K562 (cell line): ENCODE measurements around the gene CHST13. TPM values are rescaled to one million over a fixed set of nuclear protein-coding genes. Genes with fewer than 3 reads are reported as not detected.

ENCODE experiments used
- E2F6 ChIP-seq, 2 experiments: IDR thresholded peaks; 2 replicates each; pipeline ENCODE4 v1.6.1; 2011; ENCODE audit warnings: borderline replicate concordance in 1 of 2, control low read depth in 1 of 2, low read depth in 1 of 2, low read length in 1 of 2, mild to moderate bottlenecking in 1 of 2, mixed read lengths in 1 of 2, moderate library complexity in 1 of 2; ENCODE audit not compliant: insufficient read depth in 1 of 2, insufficient read length in 1 of 2, poor library complexity in 1 of 2, severe bottlenecking in 1 of 2; ENCODE audit errors: extremely low read depth in 1 of 2
- L3MBTL2 ChIP-seq: fragments of 450-650 bp; IDR thresholded peaks from 2 replicates; pipeline ENCODE4 v1.6.1; 2016; ENCODE audit warnings: mild to moderate bottlenecking, moderate library complexity
- NRF1 ChIP-seq, 2 experiments: fragments of 450-650 bp; IDR thresholded peaks in 1 of 2; conservative IDR thresholded peaks in 1 of 2; 2 replicates each; pipeline ENCODE4 v1.6.1; 2014; ENCODE audit warnings: mild to moderate bottlenecking in 2 of 2
- OTX1 ChIP-seq: fragments of 450-650 bp; formaldehyde crosslinking; IDR thresholded peaks from 2 replicates; pipeline ENCODE4 v1.4.0; 2022; ENCODE audit warnings: mild to moderate bottlenecking
- RBBP5 ChIP-seq: fragments of 200-600 bp; sonication (generic); IDR thresholded peaks from 2 replicates; pipeline ENCODE4 v1.6.1; 2012; ENCODE audit warnings: borderline replicate concordance, mild to moderate bottlenecking, low read length, control low read depth, inconsistent platforms; ENCODE audit not compliant: insufficient read depth, poor library complexity, severe bottlenecking
- RBFOX2 ChIP-seq: fragments of 200-400 bp; formaldehyde crosslinking; IDR thresholded peaks from 2 replicates; pipeline ENCODE4 v1.6.1; 2017; ENCODE audit warnings: low read depth, mild to moderate bottlenecking, low read length, moderate library complexity
- ZNF134 ChIP-seq: fragments of 250-450 bp; sonication (Bioruptor Pico); conservative IDR thresholded peaks from 2 replicates; pipeline ENCODE4 v1.4.0; 2020
- polyA plus RNA-seq, 8 experiments: library from polyadenylated mRNA; depleted of rRNA in 4 of 8; stranded (reverse) in 5 of 8; unstranded in 3 of 8; fragments of >200 nt; fragmentation: Nextera tagmentation in 2 of 8; fragmentation: Illumina TruSeq in 1 of 8; extraction: Ambion mirVana in 2 of 8; extraction: Trizol in 1 of 8; gene quantifications; 2 replicates each; pipeline versions ENCODE4 v1.2.1 to v1.2.3, GENCODE V29; 2011 to 2014; ENCODE audit warnings: inconsistent platforms in 1 of 8, missing spikeins in 1 of 8
- total RNA-seq, 7 experiments: library from RNA; depleted of rRNA in 6 of 7; stranded (reverse); fragments of >200 nt in 6 of 7; fragmentation: Illumina TruSeq in 2 of 7; extraction: Trizol in 2 of 7; gene quantifications; 2 replicates each; pipeline versions ENCODE4 v1.2.1 to v1.2.3, GENCODE V29; 2011 to 2021; ENCODE audit warnings: low replicate concordance in 1 of 7

Gene CHST13
- total and polyA plus RNA-seq, 9 of the 15 experiments (the other 6 are each of a cell fraction or from before 2014, with no cell fraction given), result not detected

- TF ChIP-seq E2F6 (IDR thresholded peaks at IDR 0.05; ENCODE audit: borderline replicate concordance in 1 of 2, extremely low read depth in 1 of 2, insufficient read depth in 1 of 2, insufficient read length in 1 of 2, low read depth in 1 of 2, low read length in 1 of 2, poor library complexity in 1 of 2, severe bottlenecking in 1 of 2), result peak in 1 of 2 experiments; percentile 10
- TF ChIP-seq ZNF134 (CRISPR knock-in tag), result no peak
- TF ChIP-seq NRF1 (conservative IDR thresholded peaks at IDR 0.05 in 1 of 2, IDR thresholded peaks at IDR 0.05 in 1 of 2), result peak; percentile 28 to 39; a peak in 3 of 4 replicates
- TF ChIP-seq RBBP5, result peak; percentile 45
- TF ChIP-seq RBFOX2, result peak; percentile 54; the same call in 1 of the 2 replicates
- TF ChIP-seq L3MBTL2, result peak; percentile 55; the same call in 1 of the 2 replicates
- TF ChIP-seq OTX1, result no peak
These were observed 49.2 kb upstream of the CHST13 start (continued) for GRCh38 chr3:126474498-126475412.
